GM12874 (cell line): ENCODE data around the gene SPZ1.

ENCODE experiments used
- TF ChIP-seq, protein P1 (sequence below): IDR thresholded peaks from 2 replicates; pipeline ENCODE4 v1.5.1; 2011; ENCODE audit warnings: low read depth, mild to moderate bottlenecking, control low read depth, low read length, moderate library complexity; ENCODE audit not compliant: insufficient read depth

SPZ1 gene

DNA sequence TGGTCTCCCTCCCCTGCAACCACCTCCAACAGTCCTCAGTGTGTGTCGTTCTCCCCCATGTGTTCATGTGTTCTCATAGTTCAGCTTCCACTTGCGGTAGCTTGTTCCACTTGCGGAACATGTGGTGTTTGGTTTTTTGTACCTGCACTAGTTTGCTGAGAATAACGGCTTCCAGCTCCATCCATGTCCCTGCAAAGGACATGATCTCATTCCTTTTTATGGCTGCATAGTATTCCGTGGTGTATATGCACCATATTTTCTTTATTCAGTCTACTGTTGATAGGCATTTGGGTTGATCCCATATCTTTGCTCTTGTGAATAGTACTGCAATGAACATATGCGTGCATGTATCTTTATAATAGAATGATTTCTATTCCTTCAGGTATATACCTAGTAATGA, 45.1 kb downstream of the SPZ1 start:
- TF ChIP-seq, protein P1, sequence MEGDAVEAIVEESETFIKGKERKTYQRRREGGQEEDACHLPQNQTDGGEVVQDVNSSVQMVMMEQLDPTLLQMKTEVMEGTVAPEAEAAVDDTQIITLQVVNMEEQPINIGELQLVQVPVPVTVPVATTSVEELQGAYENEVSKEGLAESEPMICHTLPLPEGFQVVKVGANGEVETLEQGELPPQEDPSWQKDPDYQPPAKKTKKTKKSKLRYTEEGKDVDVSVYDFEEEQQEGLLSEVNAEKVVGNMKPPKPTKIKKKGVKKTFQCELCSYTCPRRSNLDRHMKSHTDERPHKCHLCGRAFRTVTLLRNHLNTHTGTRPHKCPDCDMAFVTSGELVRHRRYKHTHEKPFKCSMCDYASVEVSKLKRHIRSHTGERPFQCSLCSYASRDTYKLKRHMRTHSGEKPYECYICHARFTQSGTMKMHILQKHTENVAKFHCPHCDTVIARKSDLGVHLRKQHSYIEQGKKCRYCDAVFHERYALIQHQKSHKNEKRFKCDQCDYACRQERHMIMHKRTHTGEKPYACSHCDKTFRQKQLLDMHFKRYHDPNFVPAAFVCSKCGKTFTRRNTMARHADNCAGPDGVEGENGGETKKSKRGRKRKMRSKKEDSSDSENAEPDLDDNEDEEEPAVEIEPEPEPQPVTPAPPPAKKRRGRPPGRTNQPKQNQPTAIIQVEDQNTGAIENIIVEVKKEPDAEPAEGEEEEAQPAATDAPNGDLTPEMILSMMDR = no peak

DNA sequence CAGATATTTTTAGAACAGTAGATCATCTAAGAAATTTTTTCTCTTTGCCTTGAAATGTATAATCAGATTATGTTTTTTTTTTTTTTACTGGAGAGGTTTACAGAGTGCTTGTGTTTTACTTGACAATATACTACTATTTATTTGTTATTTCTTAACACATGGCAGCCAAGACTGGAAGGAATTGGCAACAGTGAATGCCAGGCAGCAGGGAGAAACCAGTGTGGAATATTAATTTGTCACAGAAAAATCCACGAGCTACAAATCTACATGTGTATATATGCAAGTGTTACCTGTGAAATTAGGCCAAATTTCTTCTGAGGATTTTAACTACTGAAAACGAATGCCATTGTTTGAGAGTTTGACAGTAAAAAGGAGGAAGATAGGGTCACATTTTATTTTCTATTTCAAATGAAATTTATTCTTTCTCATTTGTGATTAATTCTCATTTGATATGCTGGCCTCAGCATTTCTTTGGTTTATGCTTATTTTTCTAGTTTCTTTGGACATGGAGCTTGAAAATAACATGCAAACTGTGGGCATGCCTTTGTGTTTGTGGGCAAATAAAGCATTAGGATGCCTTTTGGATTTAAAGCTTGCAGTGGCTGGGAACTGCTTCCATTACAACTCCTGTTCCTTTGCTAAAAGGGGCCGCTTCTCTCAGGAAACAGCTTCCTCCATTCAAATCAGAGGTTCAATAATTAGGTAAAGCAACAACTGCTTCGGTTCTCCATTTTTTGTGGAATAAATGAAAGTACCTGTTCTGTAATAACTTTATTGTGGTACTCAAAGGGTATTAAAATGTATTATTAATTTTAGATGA, 49.1 kb downstream of the SPZ1 start:
- TF ChIP-seq, protein P1 = no peak

DNA sequence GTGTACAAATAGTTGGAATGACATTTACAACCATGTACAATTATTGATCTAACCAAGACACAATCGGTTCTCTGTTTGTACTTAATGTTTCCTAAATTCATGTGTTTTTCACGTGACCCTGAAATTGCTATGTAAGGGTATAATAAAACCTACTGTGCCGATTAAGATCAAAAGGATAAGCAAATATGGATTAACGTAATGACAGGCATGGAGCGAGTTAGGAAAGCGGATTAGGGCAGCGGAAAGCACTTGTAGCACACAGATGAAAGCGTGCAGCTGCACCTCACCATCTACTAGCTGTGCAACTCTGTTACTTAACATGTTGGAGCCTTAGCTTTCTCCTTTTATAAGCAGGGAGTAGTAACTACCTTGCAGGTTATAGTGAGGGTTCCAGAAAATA, 49.7 kb downstream of the SPZ1 start:
- TF ChIP-seq, protein P1 = no peak

DNA sequence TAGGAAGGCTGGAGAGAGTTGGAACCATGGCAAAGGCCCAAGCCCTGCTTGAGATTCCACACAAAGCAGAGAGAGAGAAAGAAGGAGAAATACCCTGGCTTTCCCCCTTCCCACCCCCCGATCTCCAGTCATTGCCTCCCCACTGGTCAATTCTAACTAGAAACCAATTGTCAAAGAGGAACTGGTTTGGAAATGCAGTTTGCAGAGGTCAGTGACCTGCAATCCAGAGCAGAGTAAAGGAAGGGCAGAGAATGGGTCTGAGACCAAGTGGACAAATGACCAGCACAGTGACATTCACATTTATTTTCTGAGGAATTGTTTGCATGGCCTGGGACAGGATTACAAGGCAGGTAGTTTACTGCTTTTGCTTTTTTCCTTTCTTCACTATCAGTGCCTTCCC, 50.6 kb downstream of the SPZ1 start:
- TF ChIP-seq, protein P1 = no peak
